GM12892 (cell line): Measurements from ENCODE around the gene CBFB.

ENCODE experiments used
- POLR2A ChIP-seq: IDR thresholded peaks from 2 replicates; pipeline ENCODE4 v1.6.1; 2011; ENCODE audit warnings: low read depth, low read length, control low read depth
- POLR2AphosphoS5 ChIP-seq: IDR thresholded peaks from 2 replicates; pipeline ENCODE4 v1.6.1; 2011; ENCODE audit warnings: low read depth, low read length, control low read depth
- TAF1 ChIP-seq: IDR thresholded peaks from 2 replicates; pipeline ENCODE4 v1.6.1; 2011; ENCODE audit warnings: low read depth, mild to moderate bottlenecking, control low read depth, low read length, borderline replicate concordance

DNA sequence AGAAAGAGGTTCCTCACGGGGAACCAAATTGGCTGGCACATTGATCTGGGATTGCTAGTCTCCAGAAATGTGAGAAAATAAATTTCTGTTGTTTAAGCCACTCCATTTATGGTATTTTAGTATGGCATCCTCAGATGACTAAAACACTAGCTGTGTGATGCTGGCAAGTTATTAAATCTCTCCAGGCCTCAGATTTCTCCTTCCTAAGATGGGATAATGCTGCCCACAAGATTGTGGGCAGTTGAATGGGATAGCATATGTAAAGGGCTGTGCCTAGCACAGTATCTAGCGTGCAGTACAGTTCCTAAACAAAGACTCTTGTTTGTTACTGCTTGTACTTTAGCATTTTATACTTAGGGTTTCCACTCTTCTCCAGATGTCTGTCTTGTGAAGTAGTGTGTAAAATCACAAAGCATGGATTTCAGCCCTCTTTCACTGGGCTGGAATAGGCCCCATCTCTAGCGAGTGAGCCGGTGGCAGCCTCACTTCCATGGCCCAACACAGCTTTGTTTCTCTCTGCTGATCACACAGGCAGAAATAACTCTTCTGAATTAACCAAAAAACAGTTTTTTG, 42.6 kb downstream of the CBFB start:
- no peak for TF ChIP-seq POLR2A
- TF ChIP-seq POLR2AphosphoS5 = no peak
- no peak for TF ChIP-seq TAF1
